Measurements from ENCODE around the gene RASL10B. TPM values are rescaled to one million over a fixed set of nuclear protein-coding genes. Genes with fewer than 3 reads are reported as not detected.

The RASL10B gene
- polyA plus RNA-seq, 1 donor from 2014 or later: 10.7 TPM

- Histone ChIP-seq H3K4me3 (ENCODE audit: low read length) (no peak overlapping the region), H3K27me3 (ENCODE audit: insufficient read depth, low read depth, low read length) (no peaks in the 10 kb centered on the region), H3K4me2 (ENCODE audit: low read length) (no peak overlapping the region), H2AFZ (ENCODE audit: low read depth, low read length) (no peak overlapping the region), H3K36me3 (ENCODE audit: insufficient read depth, low read length) (no peaks in the 10 kb centered on the region), H4K20me1 (ENCODE audit: insufficient read depth) (no peaks in the 10 kb centered on the region), H3K9me2 (ENCODE audit: insufficient read depth, low read length) (no peaks in the 10 kb centered on the region), H3F3A (ENCODE audit: insufficient read depth, low read length, poor library complexity, severe bottlenecking) (no peaks in the 10 kb centered on the region), H3K79me2 (replicated peaks; ENCODE audit: insufficient read depth, low read length) (no peaks in the 10 kb centered on the region), H3K9ac (ENCODE audit: low read length) (no peak overlapping the region), H3K27ac (ENCODE audit: low read length) (no peak overlapping the region), H3K9me3 (ENCODE audit: low read length) (no peaks in the 10 kb centered on the region)
- no peak for TF ChIP-seq EP300 (conservative IDR thresholded peaks at IDR 0.05; ENCODE audit: poor library complexity, severe bottlenecking)
- TF ChIP-seq POLR2AphosphoS5 (IDR thresholded peaks at IDR 0.05): no peak
- no peak for TF ChIP-seq SMC3 (conservative IDR thresholded peaks at IDR 0.05; ENCODE audit: poor library complexity)
- TF ChIP-seq RAD21 (conservative IDR thresholded peaks at IDR 0.05): no peak
- no peak for TF ChIP-seq EZH2 (IDR thresholded peaks at IDR 0.05; ENCODE audit: borderline replicate concordance, insufficient read depth, low read length, poor library complexity, severe bottlenecking)
- no peak for TF ChIP-seq MXI1 (conservative IDR thresholded peaks at IDR 0.05; ENCODE audit: poor library complexity, severe bottlenecking)
- no peak for TF ChIP-seq TAF1 (IDR thresholded peaks at IDR 0.05; ENCODE audit: low read depth)
- TF ChIP-seq, protein P1, sequence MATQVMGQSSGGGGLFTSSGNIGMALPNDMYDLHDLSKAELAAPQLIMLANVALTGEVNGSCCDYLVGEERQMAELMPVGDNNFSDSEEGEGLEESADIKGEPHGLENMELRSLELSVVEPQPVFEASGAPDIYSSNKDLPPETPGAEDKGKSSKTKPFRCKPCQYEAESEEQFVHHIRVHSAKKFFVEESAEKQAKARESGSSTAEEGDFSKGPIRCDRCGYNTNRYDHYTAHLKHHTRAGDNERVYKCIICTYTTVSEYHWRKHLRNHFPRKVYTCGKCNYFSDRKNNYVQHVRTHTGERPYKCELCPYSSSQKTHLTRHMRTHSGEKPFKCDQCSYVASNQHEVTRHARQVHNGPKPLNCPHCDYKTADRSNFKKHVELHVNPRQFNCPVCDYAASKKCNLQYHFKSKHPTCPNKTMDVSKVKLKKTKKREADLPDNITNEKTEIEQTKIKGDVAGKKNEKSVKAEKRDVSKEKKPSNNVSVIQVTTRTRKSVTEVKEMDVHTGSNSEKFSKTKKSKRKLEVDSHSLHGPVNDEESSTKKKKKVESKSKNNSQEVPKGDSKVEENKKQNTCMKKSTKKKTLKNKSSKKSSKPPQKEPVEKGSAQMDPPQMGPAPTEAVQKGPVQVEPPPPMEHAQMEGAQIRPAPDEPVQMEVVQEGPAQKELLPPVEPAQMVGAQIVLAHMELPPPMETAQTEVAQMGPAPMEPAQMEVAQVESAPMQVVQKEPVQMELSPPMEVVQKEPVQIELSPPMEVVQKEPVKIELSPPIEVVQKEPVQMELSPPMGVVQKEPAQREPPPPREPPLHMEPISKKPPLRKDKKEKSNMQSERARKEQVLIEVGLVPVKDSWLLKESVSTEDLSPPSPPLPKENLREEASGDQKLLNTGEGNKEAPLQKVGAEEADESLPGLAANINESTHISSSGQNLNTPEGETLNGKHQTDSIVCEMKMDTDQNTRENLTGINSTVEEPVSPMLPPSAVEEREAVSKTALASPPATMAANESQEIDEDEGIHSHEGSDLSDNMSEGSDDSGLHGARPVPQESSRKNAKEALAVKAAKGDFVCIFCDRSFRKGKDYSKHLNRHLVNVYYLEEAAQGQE (IDR thresholded peaks at IDR 0.05; ENCODE audit: borderline replicate concordance): no peak
- TF ChIP-seq, protein P2, sequence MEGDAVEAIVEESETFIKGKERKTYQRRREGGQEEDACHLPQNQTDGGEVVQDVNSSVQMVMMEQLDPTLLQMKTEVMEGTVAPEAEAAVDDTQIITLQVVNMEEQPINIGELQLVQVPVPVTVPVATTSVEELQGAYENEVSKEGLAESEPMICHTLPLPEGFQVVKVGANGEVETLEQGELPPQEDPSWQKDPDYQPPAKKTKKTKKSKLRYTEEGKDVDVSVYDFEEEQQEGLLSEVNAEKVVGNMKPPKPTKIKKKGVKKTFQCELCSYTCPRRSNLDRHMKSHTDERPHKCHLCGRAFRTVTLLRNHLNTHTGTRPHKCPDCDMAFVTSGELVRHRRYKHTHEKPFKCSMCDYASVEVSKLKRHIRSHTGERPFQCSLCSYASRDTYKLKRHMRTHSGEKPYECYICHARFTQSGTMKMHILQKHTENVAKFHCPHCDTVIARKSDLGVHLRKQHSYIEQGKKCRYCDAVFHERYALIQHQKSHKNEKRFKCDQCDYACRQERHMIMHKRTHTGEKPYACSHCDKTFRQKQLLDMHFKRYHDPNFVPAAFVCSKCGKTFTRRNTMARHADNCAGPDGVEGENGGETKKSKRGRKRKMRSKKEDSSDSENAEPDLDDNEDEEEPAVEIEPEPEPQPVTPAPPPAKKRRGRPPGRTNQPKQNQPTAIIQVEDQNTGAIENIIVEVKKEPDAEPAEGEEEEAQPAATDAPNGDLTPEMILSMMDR (IDR thresholded peaks at IDR 0.05; ENCODE audit: poor library complexity, severe bottlenecking): no peak
These were observed 43.1 kb downstream of the RASL10B start for GRCh38 chr17:35774499-35774898.

DNA sequence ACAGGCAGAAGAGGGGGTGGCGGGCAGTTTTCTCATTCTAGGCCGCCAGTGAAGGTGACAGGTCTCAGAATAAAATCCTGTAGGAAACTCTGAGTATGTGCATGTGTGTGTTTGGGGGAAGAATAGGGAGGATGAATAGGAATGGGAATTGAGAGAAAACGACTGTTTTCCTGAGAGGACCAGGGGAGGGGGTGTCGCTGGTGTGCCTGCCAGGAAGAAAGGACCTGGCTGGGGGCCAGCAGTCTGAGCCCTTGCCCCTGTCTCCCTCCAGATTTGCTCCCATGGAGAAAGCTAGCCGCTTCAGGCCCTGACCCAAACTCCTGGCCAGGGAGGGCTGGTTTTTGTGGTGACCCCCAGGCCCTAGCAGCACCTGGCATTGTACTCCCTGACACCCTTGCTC, 43.6 kb downstream of the RASL10B start:
- Histone ChIP-seq H3K4me3 (ENCODE audit: low read length) (no peak overlapping the region), H3F3A (ENCODE audit: insufficient read depth, low read length, poor library complexity, severe bottlenecking) (no peaks in the 10 kb centered on the region), H3K4me2 (ENCODE audit: low read length) (no peak overlapping the region), H3K79me2 (replicated peaks; ENCODE audit: insufficient read depth, low read length) (no peaks in the 10 kb centered on the region), H3K27ac (ENCODE audit: low read length) (no peak overlapping the region), H2AFZ (ENCODE audit: low read depth, low read length) (no peak overlapping the region), H3K9ac (ENCODE audit: low read length) (no peak overlapping the region), H3K36me3 (ENCODE audit: insufficient read depth, low read length) (no peaks in the 10 kb centered on the region), H4K20me1 (ENCODE audit: insufficient read depth) (no peaks in the 10 kb centered on the region), H3K9me2 (ENCODE audit: insufficient read depth, low read length) (no peaks in the 10 kb centered on the region), H3K27me3 (ENCODE audit: insufficient read depth, low read depth, low read length) (no peaks in the 10 kb centered on the region), H3K9me3 (ENCODE audit: low read length) (no peaks in the 10 kb centered on the region)
- no peak for TF ChIP-seq MXI1 (conservative IDR thresholded peaks at IDR 0.05; ENCODE audit: poor library complexity, severe bottlenecking)
- no peak for TF ChIP-seq RAD21 (conservative IDR thresholded peaks at IDR 0.05)
- TF ChIP-seq, protein P2 (IDR thresholded peaks at IDR 0.05; ENCODE audit: poor library complexity, severe bottlenecking): no peak
- TF ChIP-seq SMC3 (conservative IDR thresholded peaks at IDR 0.05; ENCODE audit: poor library complexity): no peak
- no peak for TF ChIP-seq TAF1 (IDR thresholded peaks at IDR 0.05; ENCODE audit: low read depth)
- no peak for TF ChIP-seq EZH2 (IDR thresholded peaks at IDR 0.05; ENCODE audit: borderline replicate concordance, insufficient read depth, low read length, poor library complexity, severe bottlenecking)
- no peak for TF ChIP-seq EP300 (conservative IDR thresholded peaks at IDR 0.05; ENCODE audit: poor library complexity, severe bottlenecking)
- TF ChIP-seq, protein P1 (IDR thresholded peaks at IDR 0.05; ENCODE audit: borderline replicate concordance): no peak
- TF ChIP-seq POLR2AphosphoS5 (IDR thresholded peaks at IDR 0.05): no peak

Measured in neural cell (in vitro differentiated cells).